Vein endothelial cell (primary cell): ENCODE data around the gene ACP7. TPM values are rescaled to one million over a fixed set of nuclear protein-coding genes. Genes with fewer than 3 reads are reported as not detected.

Experiments
- total RNA-seq: library from RNA; depleted of rRNA; stranded (reverse); fragments of >200 nt; gene quantifications from 2 replicates; pipeline ENCODE4 v1.2.3, GENCODE V29; 2012

Gene ACP7
- not detected in 2 replicates for total RNA-seq

GRCh38 chr19:39083983-39084731, at the start of gene ACP7:
TSS of gene ACP7 (plus strand) at chr19:39084368. CDS start at chr19:39085270, 902 bp downstream.

GRCh38 chr19:39125554-39126311, 41.6 kb downstream of the ACP7 start, which contains the start of gene PAK4:
TSS of gene PAK4 (plus strand) at chr19:39125786. CDS start at chr19:39169554, 43,768 bp downstream.

Other genes with a start within 250 kb of the ACP7 start
- 289 and 397 TPM in 2 replicates for gene HNRNPL, start 234.4 kb upstream of the ACP7 start, total RNA-seq
- gene RINL, start 206.1 kb upstream of the ACP7 start, total RNA-seq = 7.8 and 14.0 TPM in 2 replicates
- 72.7 and 83.9 TPM in 2 replicates for gene SIRT2, start 184.8 kb upstream of the ACP7 start, total RNA-seq
- gene NFKBIB, start 184.4 kb upstream of the ACP7 start, total RNA-seq = 14.0 and 14.7 TPM in 2 replicates
- gene CCER2, start 172.2 kb upstream of the ACP7 start, total RNA-seq = not detected in 2 replicates
- gene SARS2, start 153.6 kb upstream of the ACP7 start, total RNA-seq = 29.7 and 31.1 TPM in 2 replicates
- 39.2 and 42.1 TPM in 2 replicates for gene MRPS12, start 153.4 kb upstream of the ACP7 start, total RNA-seq
- gene FBXO17, start 108.6 kb upstream of the ACP7 start, total RNA-seq = 15.7 and 17.6 TPM in 2 replicates
- 1.3 and 2.3 TPM in 2 replicates for gene FBXO27, start 51.8 kb upstream of the ACP7 start, total RNA-seq
- gene PAK4, start 41.4 kb downstream of the ACP7 start, total RNA-seq = 15.8 and 21.6 TPM in 2 replicates
- gene NCCRP1, start 112.6 kb downstream of the ACP7 start, total RNA-seq = not detected in 2 replicates
- not detected in 2 replicates for gene SYCN, start 119.9 kb downstream of the ACP7 start, total RNA-seq
- not detected in 2 replicates for gene IFNL3, start 160.6 kb downstream of the ACP7 start, total RNA-seq
- not detected in 2 replicates for gene IFNL4, start 164.5 kb downstream of the ACP7 start, total RNA-seq
- gene IFNL2, start 184.0 kb downstream of the ACP7 start, total RNA-seq = not detected in 2 replicates
- gene IFNL1, start 212.0 kb downstream of the ACP7 start, total RNA-seq = not detected in 2 replicates
- 0.29 and 0.65 TPM in 2 replicates for gene LRFN1, start 236.5 kb downstream of the ACP7 start, total RNA-seq